ENCODE results near the gene EIF4G2.

DNA sequence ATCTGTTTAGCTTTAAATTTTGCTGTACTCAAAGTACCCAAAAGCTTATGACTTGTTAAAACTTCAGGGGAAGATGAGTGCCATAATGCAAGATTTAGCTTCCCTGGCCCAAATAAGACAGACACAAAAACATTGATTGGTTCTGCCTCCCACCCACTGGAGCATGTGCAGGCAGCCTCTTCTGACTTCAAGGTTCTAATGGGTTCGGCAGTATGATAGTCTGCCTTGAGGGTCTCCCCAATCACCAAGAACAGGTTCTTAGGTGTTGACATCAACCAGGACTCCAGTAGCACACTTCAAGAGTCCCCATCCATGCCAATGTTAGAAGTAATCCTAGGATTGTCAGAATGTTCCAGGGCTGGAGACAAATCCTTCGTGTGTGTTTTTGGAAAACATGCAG is 12.5 kb downstream of the EIF4G2 start:
- TF ChIP-seq EGR1 (IDR thresholded peaks at IDR 0.05; ENCODE audit: borderline replicate concordance, low read depth, low read length): no peak
- TF ChIP-seq, protein P1, sequence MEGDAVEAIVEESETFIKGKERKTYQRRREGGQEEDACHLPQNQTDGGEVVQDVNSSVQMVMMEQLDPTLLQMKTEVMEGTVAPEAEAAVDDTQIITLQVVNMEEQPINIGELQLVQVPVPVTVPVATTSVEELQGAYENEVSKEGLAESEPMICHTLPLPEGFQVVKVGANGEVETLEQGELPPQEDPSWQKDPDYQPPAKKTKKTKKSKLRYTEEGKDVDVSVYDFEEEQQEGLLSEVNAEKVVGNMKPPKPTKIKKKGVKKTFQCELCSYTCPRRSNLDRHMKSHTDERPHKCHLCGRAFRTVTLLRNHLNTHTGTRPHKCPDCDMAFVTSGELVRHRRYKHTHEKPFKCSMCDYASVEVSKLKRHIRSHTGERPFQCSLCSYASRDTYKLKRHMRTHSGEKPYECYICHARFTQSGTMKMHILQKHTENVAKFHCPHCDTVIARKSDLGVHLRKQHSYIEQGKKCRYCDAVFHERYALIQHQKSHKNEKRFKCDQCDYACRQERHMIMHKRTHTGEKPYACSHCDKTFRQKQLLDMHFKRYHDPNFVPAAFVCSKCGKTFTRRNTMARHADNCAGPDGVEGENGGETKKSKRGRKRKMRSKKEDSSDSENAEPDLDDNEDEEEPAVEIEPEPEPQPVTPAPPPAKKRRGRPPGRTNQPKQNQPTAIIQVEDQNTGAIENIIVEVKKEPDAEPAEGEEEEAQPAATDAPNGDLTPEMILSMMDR (IDR thresholded peaks at IDR 0.05; ENCODE audit: control extremely low read depth in 1 of 3, insufficient read depth in 1 of 3, low read depth in 1 of 3, low read length in 3 of 3): no peak
- no peak for TF ChIP-seq FOSL1 (IDR thresholded peaks at IDR 0.05; ENCODE audit: insufficient read depth, low read depth, low read length)
- TF ChIP-seq EZH2 (IDR thresholded peaks at IDR 0.05; ENCODE audit: low read depth, low read length, severe bottlenecking): no peak
- TF ChIP-seq CREB1 (IDR thresholded peaks at IDR 0.05): no peak
- no peak for TF ChIP-seq TAF1 (IDR thresholded peaks at IDR 0.05; ENCODE audit: low read depth, low read length)
- no peak for TF ChIP-seq CHD2 (IDR thresholded peaks at IDR 0.05; ENCODE audit: low read length)
- TF ChIP-seq ZNF274 (IDR thresholded peaks at IDR 0.05; ENCODE audit: borderline replicate concordance, extremely low read depth, low read length): no peak
- TF ChIP-seq POLR2A (IDR thresholded peaks at IDR 0.05; ENCODE audit: control extremely low read depth in 1 of 2, low read depth in 2 of 2, low read length in 2 of 2): peak in 1 of 2 experiments; percentile 75
- TF ChIP-seq SRF (IDR thresholded peaks at IDR 0.05; ENCODE audit: low read depth, low read length): no peak
- TF ChIP-seq SIRT6 (IDR thresholded peaks at IDR 0.05; ENCODE audit: low read length): no peak
- no peak for TF ChIP-seq NRF1 (IDR thresholded peaks at IDR 0.05; ENCODE audit: low read depth, low read length)

Data from H1 (cell line).